GM06990 (cell line): ENCODE data around the gene WDR64.
"Not testable (repeated sequence)": the region's sequence is repeated elsewhere in the genome, so short reads cannot be mapped to it uniquely, and the experiment has no call there.

Source experiments
- DNase-seq: peaks from one replicate; pipeline ENCODE4 v3.0.0-alpha.2; 2011; ENCODE audit not compliant: insufficient read length; ENCODE audit errors: extremely low read depth
- H3K27me3 ChIP-seq: replicated peaks from 2 replicates; pipeline ENCODE4 v1.6.0; 2011; ENCODE audit warnings: low read length; ENCODE audit not compliant: control insufficient read depth, insufficient read depth
- H3K36me3 ChIP-seq: 2 replicates; pipeline ENCODE4 v1.5.1; 2011; ENCODE audit warnings: low read length; ENCODE audit not compliant: control insufficient read depth, insufficient read depth
- H3K4me3 ChIP-seq: replicated peaks from 2 replicates; pipeline ENCODE4 v1.5.1; 2011; ENCODE audit warnings: low read depth, mild to moderate bottlenecking, control low read depth, low read length
- CTCF ChIP-seq: IDR thresholded peaks from 2 replicates; pipeline ENCODE4 v1.5.1; 2011; ENCODE audit warnings: low read length, control low read depth, mild to moderate bottlenecking, inconsistent platforms; ENCODE audit not compliant: insufficient read depth, poor library complexity, severe bottlenecking

The WDR64 gene

GRCh38 chr1:241802863-241803262 lies 150.8 kb downstream of the WDR64 start:
- no peak for DNase-seq
- Histone ChIP-seq H3K27me3 (no peaks in the 10 kb centered on the region), H3K36me3 (no peaks in the 10 kb centered on the region), H3K4me3 (no peak overlapping the region)
- no peak for TF ChIP-seq CTCF

- not testable (repeated sequence) for DNase-seq, H3K27me3 ChIP-seq, H3K4me3 ChIP-seq
Measured at GRCh38 chr1:241804706-241805105, 152.6 kb downstream of the WDR64 start.

GRCh38 chr1:241808265-241808664 lies 156.2 kb downstream of the WDR64 start:
- no peak for DNase-seq
- Histone ChIP-seq H3K4me3 (no peak overlapping the region), H3K27me3 (no peaks in the 10 kb centered on the region), H3K36me3 (no peaks in the 10 kb centered on the region)
- no peak for TF ChIP-seq CTCF

More at GRCh38 chr1:241804706-241805105, 152.6 kb downstream of the WDR64 start:
- not testable (repeated sequence) for H3K36me3 ChIP-seq

GRCh38 chr1:241810769-241811405 lies 158.8 kb downstream of the WDR64 start:
- DNase-seq = peak; percentile 45
- Histone ChIP-seq H3K27me3 (no peaks in the 10 kb centered on the region), H3K4me3 (no peak overlapping the region), H3K36me3 (no peaks in the 10 kb centered on the region)
- no peak for TF ChIP-seq CTCF

- no peak for DNase-seq
- no peaks in the 10 kb centered on the region for H3K27me3 ChIP-seq
- H3K36me3 ChIP-seq = no peaks in the 10 kb centered on the region
- H3K4me3 ChIP-seq = no peak overlapping the region
- TF ChIP-seq CTCF = no peak
Measured at GRCh38 chr1:241813768-241814320, 161.8 kb downstream of the WDR64 start.

- Histone ChIP-seq H3K4me3 (no peak overlapping the region), H3K27me3 (no peaks in the 10 kb centered on the region), H3K36me3 (no peaks in the 10 kb centered on the region)
- DNase-seq = no peak
- TF ChIP-seq CTCF = no peak
Measured at GRCh38 chr1:241816008-241816407, 163.9 kb downstream of the WDR64 start.
